GM13976 (cell line): ENCODE results near the gene RARRES1.

Experiments
- DNase-seq: peaks from one replicate; pipeline ENCODE4 v3.0.0; 2012; ENCODE audit warnings: low spot score
- in situ Hi-C: fragments of 300-500 bp; cut with MboI; formaldehyde crosslinking; loops from one replicate; pipeline ENCODE4 v1.12.0; 2022; ENCODE audit warnings: low sequenced_read_pairs, mixed read lengths, inconsistent platforms; ENCODE audit not compliant: unreplicated experiment
- TF ChIP-seq, protein P1 (sequence below): IDR thresholded peaks from 2 replicates; pipeline ENCODE4 v1.5.1; 2012; ENCODE audit warnings: borderline replicate concordance, mild to moderate bottlenecking; ENCODE audit not compliant: insufficient read depth; ENCODE audit errors: extremely low read depth, missing control alignments, control extremely low read depth

The RARRES1 gene

DNA sequence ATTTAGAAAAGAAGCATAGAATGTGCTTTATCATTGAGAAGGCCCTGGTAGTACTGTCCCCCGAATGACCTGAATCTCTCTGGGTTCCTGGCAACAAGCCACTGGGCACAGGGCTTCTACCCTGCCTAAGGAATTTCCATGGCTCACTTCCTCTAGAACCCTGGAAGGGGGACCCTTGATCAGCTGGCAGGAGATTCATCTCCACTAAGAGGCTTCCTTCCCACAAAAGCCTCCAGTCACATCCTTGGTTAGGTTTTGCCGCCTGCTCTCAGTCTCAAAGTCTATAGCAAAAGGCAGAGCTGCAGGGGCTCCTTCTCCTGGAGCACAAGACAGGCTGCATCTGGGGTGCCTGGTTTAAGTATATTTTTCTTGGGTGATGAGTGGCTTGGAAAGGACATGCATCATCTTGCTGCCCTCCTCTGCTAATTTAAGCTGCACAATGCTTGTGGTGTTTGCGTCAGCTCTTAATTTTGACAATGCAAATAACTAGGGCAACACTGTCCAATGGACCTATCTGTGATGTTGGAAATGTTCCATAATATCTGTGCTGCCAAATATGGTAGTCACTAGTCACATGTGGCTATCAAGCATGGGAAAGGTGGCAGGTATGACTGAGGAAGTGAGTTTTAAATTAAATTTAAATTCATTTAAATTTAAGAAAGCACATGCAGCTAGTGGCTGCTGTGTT lies 33.4 kb upstream of the RARRES1 start:
- TF ChIP-seq, protein P1, sequence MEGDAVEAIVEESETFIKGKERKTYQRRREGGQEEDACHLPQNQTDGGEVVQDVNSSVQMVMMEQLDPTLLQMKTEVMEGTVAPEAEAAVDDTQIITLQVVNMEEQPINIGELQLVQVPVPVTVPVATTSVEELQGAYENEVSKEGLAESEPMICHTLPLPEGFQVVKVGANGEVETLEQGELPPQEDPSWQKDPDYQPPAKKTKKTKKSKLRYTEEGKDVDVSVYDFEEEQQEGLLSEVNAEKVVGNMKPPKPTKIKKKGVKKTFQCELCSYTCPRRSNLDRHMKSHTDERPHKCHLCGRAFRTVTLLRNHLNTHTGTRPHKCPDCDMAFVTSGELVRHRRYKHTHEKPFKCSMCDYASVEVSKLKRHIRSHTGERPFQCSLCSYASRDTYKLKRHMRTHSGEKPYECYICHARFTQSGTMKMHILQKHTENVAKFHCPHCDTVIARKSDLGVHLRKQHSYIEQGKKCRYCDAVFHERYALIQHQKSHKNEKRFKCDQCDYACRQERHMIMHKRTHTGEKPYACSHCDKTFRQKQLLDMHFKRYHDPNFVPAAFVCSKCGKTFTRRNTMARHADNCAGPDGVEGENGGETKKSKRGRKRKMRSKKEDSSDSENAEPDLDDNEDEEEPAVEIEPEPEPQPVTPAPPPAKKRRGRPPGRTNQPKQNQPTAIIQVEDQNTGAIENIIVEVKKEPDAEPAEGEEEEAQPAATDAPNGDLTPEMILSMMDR: no peak
- DNase-seq: no peak
- in situ Hi-C loops: no loop called here

DNA sequence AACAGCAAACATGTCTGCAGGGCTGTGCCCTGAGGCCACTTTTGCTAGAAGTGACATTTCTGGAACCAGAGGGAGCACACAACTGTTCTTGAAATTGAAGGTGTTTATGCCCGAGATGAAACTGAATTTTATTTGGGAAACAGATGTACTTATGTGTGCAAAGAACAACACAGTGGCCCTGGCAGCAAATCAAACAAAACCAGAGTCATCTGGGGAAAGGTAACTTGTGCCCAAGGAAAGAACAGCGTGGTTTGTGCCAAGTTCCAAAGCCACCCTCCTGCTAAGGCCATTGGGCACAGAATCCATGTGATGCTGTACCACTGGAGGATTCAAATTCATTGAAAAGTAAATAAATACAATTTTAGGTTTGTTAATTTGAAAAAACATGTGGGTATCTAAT lies 31.2 kb upstream of the RARRES1 start:
- in situ Hi-C loops: no loop called here
- TF ChIP-seq, protein P1: no peak
- DNase-seq: no peak

DNA sequence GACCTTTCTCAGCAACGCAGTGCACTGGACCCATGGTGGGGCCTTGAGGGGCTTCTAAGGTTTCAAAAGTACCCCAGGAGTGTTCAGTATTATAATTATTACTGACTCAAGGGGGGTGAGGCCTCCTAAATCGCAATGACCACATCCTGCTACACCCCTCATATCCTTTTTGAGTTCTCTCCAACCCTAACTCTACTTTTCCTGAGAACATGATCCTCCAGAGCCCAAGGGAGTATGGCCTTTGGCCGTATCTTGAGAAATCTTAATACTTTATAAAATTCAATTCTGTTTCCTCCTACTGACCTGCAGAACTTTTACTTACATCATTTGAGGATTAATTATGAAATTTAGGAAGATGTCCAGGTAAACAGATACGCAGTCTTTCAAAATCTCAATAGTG lies 30.4 kb upstream of the RARRES1 start:
- in situ Hi-C loops: no loop called here
- DNase-seq: no peak
- TF ChIP-seq, protein P1: no peak

DNA sequence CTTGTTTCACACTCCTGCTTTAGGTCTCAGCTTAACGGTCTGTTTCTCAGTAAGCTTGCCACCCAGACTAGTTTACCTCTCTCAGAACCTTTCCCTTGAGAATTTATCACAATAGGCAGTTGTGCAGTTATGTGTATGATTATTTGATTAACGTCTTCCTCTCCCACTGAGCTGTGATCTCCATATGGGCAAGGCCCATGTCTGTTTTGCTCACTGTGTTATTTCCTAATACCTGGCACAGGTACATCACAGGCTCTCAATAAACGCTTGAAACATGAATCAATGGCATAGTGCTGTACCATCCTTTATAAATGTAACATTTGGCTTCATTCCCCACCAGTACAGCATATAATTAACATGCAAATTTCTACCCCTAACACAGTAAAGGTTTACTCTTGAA lies 29.1 kb upstream of the RARRES1 start:
- DNase-seq: no peak
- in situ Hi-C loops: no loop called here
- TF ChIP-seq, protein P1: no peak

DNA sequence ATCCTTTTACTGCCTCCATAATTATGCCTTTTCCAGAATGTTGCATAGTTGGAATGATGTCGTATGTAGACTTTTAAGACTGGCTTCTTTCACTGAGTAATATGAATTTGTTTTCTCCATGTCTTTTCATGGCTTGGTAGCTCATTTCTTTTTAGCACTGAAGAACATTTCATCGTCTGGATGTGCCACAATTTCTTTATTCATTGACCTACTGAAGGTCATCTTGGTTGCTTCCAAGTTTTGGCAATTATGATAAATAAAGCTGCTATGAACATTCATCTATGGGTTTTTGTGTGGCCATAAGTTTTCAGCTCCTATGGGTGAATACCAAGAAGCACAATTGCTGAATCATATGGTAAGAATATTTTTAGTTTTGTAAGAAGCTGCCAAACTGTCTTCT lies 23.2 kb upstream of the RARRES1 start:
- no peak for DNase-seq
- in situ Hi-C loops: no loop called here
- TF ChIP-seq, protein P1: no peak

DNA sequence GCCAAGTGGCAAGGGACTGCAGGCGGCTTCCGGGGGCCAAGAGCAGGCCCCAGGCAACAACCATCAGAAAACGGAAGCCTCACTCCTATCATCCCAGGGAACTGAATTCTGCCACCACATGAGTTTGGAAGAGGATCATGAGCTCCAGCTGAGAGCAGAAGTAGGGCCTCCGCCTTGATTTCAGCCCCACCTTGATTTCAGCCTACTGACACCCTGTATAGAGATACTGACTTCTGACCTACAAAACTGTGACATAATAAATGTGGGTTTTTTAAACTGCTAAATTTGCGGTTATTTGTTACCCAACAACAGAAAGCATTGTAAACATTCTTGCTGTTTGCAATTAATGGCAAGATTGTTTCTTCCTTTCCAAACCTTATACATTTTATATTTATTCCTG lies 21.6 kb upstream of the RARRES1 start:
- in situ Hi-C loops: no loop called here
- DNase-seq: no peak
- TF ChIP-seq, protein P1: no peak
